ENCODE measurements around the gene ST3GAL4. TPM values are rescaled to one million over a fixed set of nuclear protein-coding genes. Genes with fewer than 3 reads are reported as not detected.
"Not testable (repeated sequence)": the region's sequence is repeated elsewhere in the genome, so short reads cannot be mapped to it uniquely, and the experiment has no call there.

ST3GAL4 gene
- total RNA-seq, 1 experiment from 2014 or later, result 22.3 TPM

GRCh38 chr11:126367806-126368205, 12.3 kb downstream of the ST3GAL4 start:
- not testable (repeated sequence) for DNase-seq (ENCODE audit: low read depth in 1 of 2, low spot score in 2 of 2); H3K27me3 ChIP-seq (replicated peaks); H3K9me3 ChIP-seq (replicated peaks); H3K4me1 ChIP-seq (replicated peaks); H3K36me3 ChIP-seq; H3K4me3 ChIP-seq; H3K27ac ChIP-seq

GRCh38 chr11:126368336-126369119, 13.0 kb downstream of the ST3GAL4 start:
- H3K9me3 ChIP-seq (replicated peaks); H3K27ac ChIP-seq; H3K36me3 ChIP-seq; H3K27me3 ChIP-seq (replicated peaks); H3K4me1 ChIP-seq (replicated peaks); DNase-seq (ENCODE audit: low read depth in 1 of 2, low spot score in 2 of 2); H3K4me3 ChIP-seq: not testable (repeated sequence)

- no peak for DNase-seq (ENCODE audit: low read depth in 1 of 2, low spot score in 2 of 2)
- no peaks in the 10 kb centered on the region for H3K27me3 ChIP-seq (replicated peaks)
- no peaks in the 10 kb centered on the region for H3K9me3 ChIP-seq (replicated peaks)
- no peak overlapping the region for H3K27ac ChIP-seq
- H3K4me3 ChIP-seq, result no peak overlapping the region
- H3K4me1 ChIP-seq (replicated peaks), result no peaks in the 10 kb centered on the region
- no peaks in the 10 kb centered on the region for H3K36me3 ChIP-seq
Measured at GRCh38 chr11:126370016-126370415, 14.5 kb downstream of the ST3GAL4 start.

- Histone ChIP-seq H3K4me3 (no peak overlapping the region), H3K27me3 (replicated peaks) (no peaks in the 10 kb centered on the region), H3K9me3 (replicated peaks) (no peaks in the 10 kb centered on the region), H3K4me1 (replicated peaks) (0 out of 2 replicates have a peak, but pooled peaks cover 4% of the 10 kb centered on the region), H3K36me3 (no peaks in the 10 kb centered on the region), H3K27ac (no peak overlapping the region)
- DNase-seq (ENCODE audit: low read depth in 1 of 2, low spot score in 2 of 2), result no peak
Measured at GRCh38 chr11:126371595-126371994, 16.1 kb downstream of the ST3GAL4 start.

- H3K27me3 ChIP-seq (replicated peaks); H3K4me1 ChIP-seq (replicated peaks); H3K27ac ChIP-seq; H3K36me3 ChIP-seq; H3K4me3 ChIP-seq; H3K9me3 ChIP-seq (replicated peaks); DNase-seq (ENCODE audit: low read depth in 1 of 2, low spot score in 2 of 2): not testable (repeated sequence)
Measured at GRCh38 chr11:126373389-126374066, 18.0 kb downstream of the ST3GAL4 start.

GRCh38 chr11:126374562-126375300, 19.2 kb downstream of the ST3GAL4 start:
- DNase-seq (ENCODE audit: low read depth in 1 of 2, low spot score in 2 of 2); H3K27me3 ChIP-seq (replicated peaks); H3K9me3 ChIP-seq (replicated peaks); H3K36me3 ChIP-seq; H3K4me3 ChIP-seq; H3K4me1 ChIP-seq (replicated peaks); H3K27ac ChIP-seq: not testable (repeated sequence)

- Histone ChIP-seq H3K27ac (no peak overlapping the region), H3K36me3 (no peaks in the 10 kb centered on the region), H3K4me3 (no peak overlapping the region), H3K9me3 (replicated peaks) (no peaks in the 10 kb centered on the region), H3K27me3 (replicated peaks) (no peaks in the 10 kb centered on the region), H3K4me1 (replicated peaks) (0 out of 2 replicates have a peak, but pooled peaks cover 4% of the 10 kb centered on the region)
- DNase-seq (ENCODE audit: low read depth in 1 of 2, low spot score in 2 of 2), result peak in 1 of 2 experiments; percentile 25
Measured at GRCh38 chr11:126375726-126376125, 20.2 kb downstream of the ST3GAL4 start.

GRCh38 chr11:126378763-126379162, 23.3 kb downstream of the ST3GAL4 start:
- Histone ChIP-seq H3K27ac (no peak overlapping the region), H3K4me3 (no peak overlapping the region)
- DNase-seq (ENCODE audit: low read depth in 1 of 2, low spot score in 2 of 2), result no peak

GRCh38 chr11:126380909-126381308, 25.4 kb downstream of the ST3GAL4 start:
- no peak for DNase-seq (ENCODE audit: low read depth in 1 of 2, low spot score in 2 of 2)
- Histone ChIP-seq H3K27me3 (replicated peaks) (no peaks in the 10 kb centered on the region), H3K4me1 (replicated peaks) (0 out of 2 replicates have a peak, but pooled peaks cover 4% of the 10 kb centered on the region), H3K27ac (no peak overlapping the region), H3K36me3 (no peaks in the 10 kb centered on the region), H3K4me3 (no peak overlapping the region), H3K9me3 (replicated peaks) (no peaks in the 10 kb centered on the region)

More at GRCh38 chr11:126378763-126379162, 23.3 kb downstream of the ST3GAL4 start:
- H3K4me1 ChIP-seq (replicated peaks), result 0 out of 2 replicates have a peak, but pooled peaks cover 4% of the 10 kb centered on the region
- H3K9me3 ChIP-seq (replicated peaks), result no peaks in the 10 kb centered on the region
- H3K27me3 ChIP-seq (replicated peaks), result no peaks in the 10 kb centered on the region
- no peaks in the 10 kb centered on the region for H3K36me3 ChIP-seq

- not testable (repeated sequence) for DNase-seq (ENCODE audit: low read depth in 1 of 2, low spot score in 2 of 2); H3K27me3 ChIP-seq (replicated peaks); H3K36me3 ChIP-seq; H3K4me1 ChIP-seq (replicated peaks); H3K27ac ChIP-seq; H3K4me3 ChIP-seq; H3K9me3 ChIP-seq (replicated peaks)
Measured at GRCh38 chr11:126381960-126382359, 26.5 kb downstream of the ST3GAL4 start.

GRCh38 chr11:126382641-126383040, 27.2 kb downstream of the ST3GAL4 start:
- not testable (repeated sequence) for H3K36me3 ChIP-seq; DNase-seq (ENCODE audit: low read depth in 1 of 2, low spot score in 2 of 2); H3K4me3 ChIP-seq; H3K27me3 ChIP-seq (replicated peaks); H3K27ac ChIP-seq; H3K9me3 ChIP-seq (replicated peaks); H3K4me1 ChIP-seq (replicated peaks)

GRCh38 chr11:126383339-126384335, 28.2 kb downstream of the ST3GAL4 start:
- no peaks in the 10 kb centered on the region for H3K4me1 ChIP-seq (replicated peaks)
- H3K27ac ChIP-seq, result no peak overlapping the region
- H3K27me3 ChIP-seq (replicated peaks), result no peaks in the 10 kb centered on the region
- H3K9me3 ChIP-seq (replicated peaks), result no peaks in the 10 kb centered on the region
- no peak for DNase-seq (ENCODE audit: low read depth in 1 of 2, low spot score in 2 of 2)
- no peak overlapping the region for H3K4me3 ChIP-seq
- H3K36me3 ChIP-seq, result no peaks in the 10 kb centered on the region

GRCh38 chr11:126384449-126385070, 29.1 kb downstream of the ST3GAL4 start:
- H3K4me1 ChIP-seq (replicated peaks), result no peaks in the 10 kb centered on the region
- no peaks in the 10 kb centered on the region for H3K27me3 ChIP-seq (replicated peaks)
- H3K27ac ChIP-seq, result no peak overlapping the region
- no peaks in the 10 kb centered on the region for H3K36me3 ChIP-seq
- H3K9me3 ChIP-seq (replicated peaks), result no peaks in the 10 kb centered on the region
- no peak for DNase-seq (ENCODE audit: low read depth in 1 of 2, low spot score in 2 of 2)
- no peak overlapping the region for H3K4me3 ChIP-seq

Measured in SJSA1 (cell line).